Type B pancreatic cell (in vitro differentiated cells): Measurements from ENCODE around the gene ELMO2. TPM values are rescaled to one million over a fixed set of nuclear protein-coding genes. Genes with fewer than 3 reads are reported as not detected.

Experiments
- DNase-seq: peaks from one replicate; pipeline ENCODE4 v3.0.0; 2021; ENCODE audit warnings: mixed read lengths; ENCODE audit not compliant: unreplicated experiment; ENCODE audit errors: extremely low spot score
- H3K27ac Mint-ChIP-seq: 2 replicates; pipeline ENCODE4 v1.8.0; 2021; ENCODE audit warnings: mild to moderate bottlenecking, mixed read lengths
- H3K27me3 Mint-ChIP-seq: 2 replicates; pipeline ENCODE4 v1.8.0; 2021; ENCODE audit warnings: mixed read lengths
- H3K36me3 Mint-ChIP-seq: 2 replicates; pipeline ENCODE4 v1.8.0; 2021; ENCODE audit warnings: mixed read lengths
- H3K4me1 Mint-ChIP-seq: one replicate; pipeline ENCODE4 v1.8.0; 2021; ENCODE audit warnings: mixed read lengths; ENCODE audit not compliant: unreplicated experiment
- H3K4me3 Mint-ChIP-seq: 2 replicates; pipeline ENCODE4 v1.8.0; 2021; ENCODE audit warnings: mild to moderate bottlenecking, mixed read lengths
- H3K9me3 Mint-ChIP-seq: 2 replicates; pipeline ENCODE4 v1.8.0; 2021; ENCODE audit warnings: mixed read lengths
- CTCF ChIP-seq: fragments of 200-600 bp; sonication (generic); conservative IDR thresholded peaks from 2 replicates; pipeline ENCODE4 v1.5.0; 2021; ENCODE audit warnings: antibody characterized with exemption, mild to moderate bottlenecking
- long read RNA-seq: library from polyadenylated mRNA; unstranded; transcript quantifications from one replicate; pipeline ENCODE4 v2.0.0, GENCODE V29; 2020
- total RNA-seq: library from RNA; stranded (reverse); gene quantifications from 2 replicates; pipeline ENCODE4 v1.2.1, GENCODE V29; 2021; ENCODE audit warnings: low replicate concordance

Gene ELMO2, protein sequence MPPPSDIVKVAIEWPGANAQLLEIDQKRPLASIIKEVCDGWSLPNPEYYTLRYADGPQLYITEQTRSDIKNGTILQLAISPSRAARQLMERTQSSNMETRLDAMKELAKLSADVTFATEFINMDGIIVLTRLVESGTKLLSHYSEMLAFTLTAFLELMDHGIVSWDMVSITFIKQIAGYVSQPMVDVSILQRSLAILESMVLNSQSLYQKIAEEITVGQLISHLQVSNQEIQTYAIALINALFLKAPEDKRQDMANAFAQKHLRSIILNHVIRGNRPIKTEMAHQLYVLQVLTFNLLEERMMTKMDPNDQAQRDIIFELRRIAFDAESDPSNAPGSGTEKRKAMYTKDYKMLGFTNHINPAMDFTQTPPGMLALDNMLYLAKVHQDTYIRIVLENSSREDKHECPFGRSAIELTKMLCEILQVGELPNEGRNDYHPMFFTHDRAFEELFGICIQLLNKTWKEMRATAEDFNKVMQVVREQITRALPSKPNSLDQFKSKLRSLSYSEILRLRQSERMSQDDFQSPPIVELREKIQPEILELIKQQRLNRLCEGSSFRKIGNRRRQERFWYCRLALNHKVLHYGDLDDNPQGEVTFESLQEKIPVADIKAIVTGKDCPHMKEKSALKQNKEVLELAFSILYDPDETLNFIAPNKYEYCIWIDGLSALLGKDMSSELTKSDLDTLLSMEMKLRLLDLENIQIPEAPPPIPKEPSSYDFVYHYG
- 35.1 and 49.1 TPM in 2 replicates for total RNA-seq
- long read RNA-seq, transcript ELMO2-201 (22 exons, 3,669 nt): major isoform, 12 of 68 reads
- long read RNA-seq, transcript ELMO2-204 (21 exons, 3,574 nt): minor isoform, 10 of 68 reads
- long read RNA-seq, partial matches to known transcripts: 14 of 68 reads
- long read RNA-seq, other reads (novel, unspliced or antisense): 32 of 68 reads

GRCh38 chr20:46406200-46406985 is at the start of gene ELMO2:
TSS of gene ELMO2 (minus strand) at chr20:46406615. CDS start at chr20:46394482, 12,133 bp downstream.
- Mint-ChIP-seq H3K9me3 (no peaks in the 10 kb centered on the region), H3K4me1 (peaks cover 36% of the 10 kb centered on the region), H3K4me3 (peak within 1 kb of the TSS; percentile 96), H3K36me3 (no peaks in the 10 kb centered on the region), H3K27me3 (peaks cover 4% of the 10 kb centered on the region), H3K27ac (peak within 1 kb of the TSS; percentile 93)
- peak; percentile 46 for TF ChIP-seq CTCF
- peak; percentile 95 for DNase-seq

DNA sequence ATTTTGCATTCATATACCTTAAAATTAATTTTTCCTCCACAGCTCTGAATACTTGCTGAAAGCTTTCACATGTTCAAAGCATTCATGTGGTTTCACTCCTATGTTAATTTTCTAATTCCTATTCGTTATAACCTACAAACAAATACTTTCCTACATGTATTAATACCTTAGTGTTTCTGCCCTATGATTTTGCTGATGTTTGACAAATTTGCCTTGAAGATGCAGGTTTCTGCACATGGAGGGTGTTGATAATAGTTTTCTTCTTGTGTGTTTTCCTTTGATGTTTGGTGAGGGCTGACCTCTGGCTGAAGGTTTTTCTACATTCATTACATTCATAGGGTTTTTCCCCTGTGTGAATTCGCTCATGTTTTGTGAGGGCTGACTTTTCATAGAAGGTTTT is 49.3 kb upstream of the ELMO2 start:
- no peak for TF ChIP-seq CTCF
- H3K27me3 Mint-ChIP-seq: no peaks in the 10 kb centered on the region
- DNase-seq: no peak
- H3K4me3 Mint-ChIP-seq: no peak overlapping the region
- peaks cover 15% of the 10 kb centered on the region for H3K9me3 Mint-ChIP-seq
- H3K27ac Mint-ChIP-seq: no peak overlapping the region
- peaks cover 13% of the 10 kb centered on the region for H3K36me3 Mint-ChIP-seq
- H3K4me1 Mint-ChIP-seq: no peaks in the 10 kb centered on the region

DNA sequence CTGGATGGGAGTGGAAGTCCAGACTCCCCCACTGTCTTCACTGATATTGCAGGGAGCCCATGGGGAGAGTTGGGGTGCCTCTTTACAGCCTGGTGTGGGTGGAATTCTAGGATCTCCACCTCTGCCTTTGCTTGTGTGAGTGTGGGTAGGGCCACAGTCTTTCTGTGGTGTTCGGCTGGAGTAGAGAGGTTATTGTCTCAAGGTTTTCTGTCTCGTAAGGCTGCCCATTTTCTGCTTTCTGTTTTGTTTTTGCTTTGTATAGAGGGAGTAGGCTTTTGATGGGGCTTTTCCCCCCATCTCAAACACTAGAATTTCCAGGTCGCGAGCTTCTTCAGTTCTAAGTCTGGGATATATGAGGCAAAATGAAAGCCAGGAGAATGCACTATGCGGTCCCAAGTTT is 40.4 kb upstream of the ELMO2 start:
- no peak for DNase-seq
- Mint-ChIP-seq H3K9me3 (no peaks in the 10 kb centered on the region), H3K36me3 (no peaks in the 10 kb centered on the region), H3K27me3 (peaks cover 3% of the 10 kb centered on the region), H3K27ac (no peak overlapping the region), H3K4me1 (no peaks in the 10 kb centered on the region), H3K4me3 (no peak overlapping the region)
- TF ChIP-seq CTCF: no peak

- H3K4me1 Mint-ChIP-seq: no peaks in the 10 kb centered on the region
- no peaks in the 10 kb centered on the region for H3K9me3 Mint-ChIP-seq
- peaks cover 3% of the 10 kb centered on the region for H3K27me3 Mint-ChIP-seq
- no peak for TF ChIP-seq CTCF
- no peak overlapping the region for H3K27ac Mint-ChIP-seq
- no peak overlapping the region for H3K4me3 Mint-ChIP-seq
- no peaks in the 10 kb centered on the region for H3K36me3 Mint-ChIP-seq
- no peak for DNase-seq
These were observed 33.4 kb upstream of the ELMO2 start for GRCh38 chr20:46439837-46440236.

DNA sequence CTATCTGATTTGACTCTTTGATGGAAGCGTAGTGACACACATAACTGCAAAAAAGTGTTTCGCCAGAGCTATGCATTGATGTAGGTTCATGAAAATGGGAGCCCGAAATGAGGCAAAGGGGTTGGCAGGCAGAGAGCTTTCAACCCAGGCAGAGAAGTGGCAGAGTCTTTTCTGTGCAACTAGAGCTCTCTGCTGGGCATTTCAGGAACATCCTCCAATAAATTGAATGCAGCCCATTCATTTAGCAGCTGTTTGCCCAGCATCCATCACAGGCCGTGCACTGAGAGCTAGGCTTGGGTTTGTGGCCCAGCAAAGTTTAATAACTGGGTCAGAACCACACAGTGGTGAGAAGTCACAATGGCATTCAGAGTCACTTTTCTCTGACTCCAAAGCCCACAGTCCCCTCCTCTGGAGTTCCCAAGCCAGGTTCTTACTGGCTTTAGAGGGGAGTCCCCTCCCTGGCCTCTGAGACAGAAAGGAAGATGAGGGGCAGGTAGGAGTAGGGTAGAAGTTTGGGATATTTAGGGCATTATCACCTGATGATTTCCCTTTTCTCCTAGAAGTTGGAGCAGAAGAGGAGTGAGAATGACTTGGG is 31.8 kb upstream of the ELMO2 start:
- H3K4me1 Mint-ChIP-seq: no peaks in the 10 kb centered on the region
- no peak overlapping the region for H3K4me3 Mint-ChIP-seq
- no peak for DNase-seq
- no peaks in the 10 kb centered on the region for H3K36me3 Mint-ChIP-seq
- H3K27ac Mint-ChIP-seq: no peak overlapping the region
- peak; percentile 63 for TF ChIP-seq CTCF
- no peaks in the 10 kb centered on the region for H3K9me3 Mint-ChIP-seq
- H3K27me3 Mint-ChIP-seq: peaks cover 7% of the 10 kb centered on the region
